GM06990 (cell line): ENCODE results near the gene PKP2.

Source experiments
- DNase-seq: peaks from one replicate; pipeline ENCODE4 v3.0.0-alpha.2; 2011; ENCODE audit not compliant: insufficient read length; ENCODE audit errors: extremely low read depth
- H3K27me3 ChIP-seq: replicated peaks from 2 replicates; pipeline ENCODE4 v1.6.0; 2011; ENCODE audit warnings: low read length; ENCODE audit not compliant: control insufficient read depth, insufficient read depth
- H3K36me3 ChIP-seq: 2 replicates; pipeline ENCODE4 v1.5.1; 2011; ENCODE audit warnings: low read length; ENCODE audit not compliant: control insufficient read depth, insufficient read depth
- H3K4me3 ChIP-seq: replicated peaks from 2 replicates; pipeline ENCODE4 v1.5.1; 2011; ENCODE audit warnings: low read depth, mild to moderate bottlenecking, control low read depth, low read length
- TF ChIP-seq, protein P1 (sequence below): IDR thresholded peaks from 2 replicates; pipeline ENCODE4 v1.5.1; 2011; ENCODE audit warnings: low read length, control low read depth, mild to moderate bottlenecking, inconsistent platforms; ENCODE audit not compliant: insufficient read depth, poor library complexity, severe bottlenecking

Gene PKP2

DNA sequence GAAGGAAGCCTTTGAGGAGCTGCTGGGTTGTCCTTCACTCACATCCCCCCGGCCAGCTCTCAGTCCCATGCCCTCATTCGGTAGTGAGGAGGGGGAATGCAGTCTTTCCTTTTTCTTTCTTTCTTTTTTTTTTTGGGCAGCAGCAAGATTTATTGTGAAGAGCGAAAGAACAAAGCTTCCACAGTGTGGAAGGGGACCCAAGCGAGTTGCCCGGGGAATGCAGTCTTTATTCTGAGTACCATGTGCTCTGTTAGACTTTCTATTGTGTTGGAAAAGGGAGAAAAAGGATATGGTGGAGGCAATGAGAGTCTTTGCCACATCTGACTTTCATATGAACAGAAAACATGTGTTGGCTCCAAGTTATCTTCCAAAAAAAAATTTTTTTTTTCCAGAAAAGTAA is 111.0 kb downstream of the PKP2 start:
- DNase-seq, result no peak
- Histone ChIP-seq H3K36me3 (no peaks in the 10 kb centered on the region), H3K27me3 (no peaks in the 10 kb centered on the region), H3K4me3 (no peak overlapping the region)
- TF ChIP-seq, protein P1, sequence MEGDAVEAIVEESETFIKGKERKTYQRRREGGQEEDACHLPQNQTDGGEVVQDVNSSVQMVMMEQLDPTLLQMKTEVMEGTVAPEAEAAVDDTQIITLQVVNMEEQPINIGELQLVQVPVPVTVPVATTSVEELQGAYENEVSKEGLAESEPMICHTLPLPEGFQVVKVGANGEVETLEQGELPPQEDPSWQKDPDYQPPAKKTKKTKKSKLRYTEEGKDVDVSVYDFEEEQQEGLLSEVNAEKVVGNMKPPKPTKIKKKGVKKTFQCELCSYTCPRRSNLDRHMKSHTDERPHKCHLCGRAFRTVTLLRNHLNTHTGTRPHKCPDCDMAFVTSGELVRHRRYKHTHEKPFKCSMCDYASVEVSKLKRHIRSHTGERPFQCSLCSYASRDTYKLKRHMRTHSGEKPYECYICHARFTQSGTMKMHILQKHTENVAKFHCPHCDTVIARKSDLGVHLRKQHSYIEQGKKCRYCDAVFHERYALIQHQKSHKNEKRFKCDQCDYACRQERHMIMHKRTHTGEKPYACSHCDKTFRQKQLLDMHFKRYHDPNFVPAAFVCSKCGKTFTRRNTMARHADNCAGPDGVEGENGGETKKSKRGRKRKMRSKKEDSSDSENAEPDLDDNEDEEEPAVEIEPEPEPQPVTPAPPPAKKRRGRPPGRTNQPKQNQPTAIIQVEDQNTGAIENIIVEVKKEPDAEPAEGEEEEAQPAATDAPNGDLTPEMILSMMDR, result no peak

DNA sequence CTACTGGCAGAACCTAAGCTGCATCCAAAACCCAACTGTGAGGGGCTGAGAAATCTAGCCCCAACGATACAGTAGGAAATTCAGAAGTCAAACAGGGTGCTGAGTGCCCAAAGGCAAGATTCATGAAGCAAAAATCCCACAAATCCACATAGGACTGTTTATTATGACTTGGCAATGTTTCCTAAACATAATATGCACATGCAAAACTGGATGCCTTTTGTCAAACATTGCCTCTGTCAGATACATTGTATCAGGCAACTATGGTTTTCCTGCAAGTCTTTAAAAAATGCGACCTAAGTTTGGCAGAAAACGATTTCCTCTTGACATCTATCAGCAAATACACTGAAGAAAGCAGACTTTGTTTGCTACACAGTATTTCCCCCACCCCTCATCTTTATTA is 113.5 kb downstream of the PKP2 start:
- TF ChIP-seq, protein P1, result no peak
- DNase-seq, result no peak
- Histone ChIP-seq H3K27me3 (no peaks in the 10 kb centered on the region), H3K4me3 (no peak overlapping the region), H3K36me3 (no peaks in the 10 kb centered on the region)

DNA sequence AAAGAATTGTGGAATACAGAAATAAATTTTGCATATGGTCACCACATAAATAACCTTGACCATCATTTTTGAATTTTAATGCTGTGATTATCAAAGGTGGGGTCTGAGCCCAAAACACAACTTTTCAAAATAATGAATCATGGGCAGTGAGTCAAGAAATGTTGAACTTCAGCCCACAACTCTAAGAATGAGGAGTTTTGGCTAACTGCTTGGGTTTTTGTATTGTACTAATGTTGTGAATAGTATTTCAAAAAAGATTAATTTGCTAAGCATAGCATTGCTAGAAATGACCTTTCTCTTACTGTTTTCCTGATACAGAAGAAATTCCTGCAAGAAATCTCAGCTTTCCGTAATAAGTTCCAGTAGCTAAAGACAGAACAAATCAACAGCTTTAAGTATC is 116.5 kb downstream of the PKP2 start:
- no peaks in the 10 kb centered on the region for H3K27me3 ChIP-seq
- H3K36me3 ChIP-seq, result no peaks in the 10 kb centered on the region
- TF ChIP-seq, protein P1, result no peak
- no peak overlapping the region for H3K4me3 ChIP-seq
- DNase-seq, result no peak

DNA sequence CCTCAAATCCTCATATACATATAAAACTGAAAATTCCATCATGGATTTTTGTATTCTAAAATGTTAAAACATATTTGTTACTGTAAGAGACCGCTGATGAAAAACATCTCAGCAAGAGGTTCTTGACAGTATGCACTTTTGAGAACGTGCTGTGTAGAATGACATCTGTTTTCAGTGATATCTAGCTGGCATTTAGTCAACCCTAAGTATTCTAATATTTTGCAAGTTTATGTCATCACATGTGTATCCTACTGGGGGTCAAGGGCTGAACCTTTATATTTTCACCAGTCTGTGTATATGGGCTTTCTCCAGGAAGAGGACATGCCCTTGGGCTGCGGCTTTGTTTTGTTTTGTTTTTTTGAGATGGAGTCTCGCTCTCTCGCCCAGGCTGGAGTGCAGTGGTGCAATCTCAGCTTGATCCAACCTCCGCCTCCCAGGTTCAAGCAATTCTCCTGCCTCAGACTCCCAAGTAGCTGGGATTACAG is 118.8 kb downstream of the PKP2 start:
- no peak overlapping the region for H3K4me3 ChIP-seq
- H3K27me3 ChIP-seq, result no peaks in the 10 kb centered on the region
- DNase-seq, result no peak
- TF ChIP-seq, protein P1, result no peak
- no peaks in the 10 kb centered on the region for H3K36me3 ChIP-seq

DNA sequence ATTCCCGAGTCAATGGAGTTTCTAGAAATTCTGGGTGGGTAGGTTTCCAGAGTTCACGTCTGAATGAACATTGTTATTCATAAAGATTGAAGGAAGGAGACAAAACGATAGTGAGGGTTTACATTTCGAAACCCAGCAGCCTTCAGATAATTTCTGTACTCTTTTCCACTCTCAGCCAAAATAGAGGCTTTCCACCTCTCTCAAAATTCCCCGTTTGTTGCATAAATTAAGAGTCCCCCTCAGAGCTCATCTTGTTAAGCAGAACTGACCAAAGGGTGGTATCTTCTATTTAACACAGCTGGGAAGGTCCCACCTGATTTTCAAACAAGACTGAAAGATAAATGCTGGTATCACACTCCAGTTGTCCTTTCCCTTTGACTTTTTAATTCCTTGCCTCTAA is 119.4 kb downstream of the PKP2 start:
- DNase-seq, result no peak
- Histone ChIP-seq H3K4me3 (no peak overlapping the region), H3K36me3 (no peaks in the 10 kb centered on the region), H3K27me3 (no peaks in the 10 kb centered on the region)
- TF ChIP-seq, protein P1, result no peak

DNA sequence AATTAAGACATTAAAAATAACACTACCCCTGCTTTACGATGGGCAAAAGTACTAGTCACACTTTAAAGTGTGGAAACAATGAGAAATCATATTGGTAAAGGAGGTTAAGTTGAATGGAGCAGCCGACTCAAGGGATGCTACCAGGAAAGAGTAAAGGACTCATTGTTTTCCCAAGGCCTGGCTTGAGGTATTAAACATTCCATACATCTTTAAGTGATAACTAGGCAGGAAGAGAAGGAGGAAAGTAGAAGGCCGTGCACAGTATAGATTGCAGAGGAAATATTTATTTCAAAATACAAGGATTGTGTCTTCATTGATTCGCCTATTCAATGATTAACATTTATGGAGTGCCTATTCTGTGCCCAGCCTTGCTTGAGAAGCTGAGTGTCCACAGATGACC is 120.3 kb downstream of the PKP2 start:
- Histone ChIP-seq H3K27me3 (no peaks in the 10 kb centered on the region), H3K4me3 (no peak overlapping the region), H3K36me3 (no peaks in the 10 kb centered on the region)
- TF ChIP-seq, protein P1, result no peak
- DNase-seq, result no peak
